HepG2 (cell line): ENCODE results near the gene DNAJC19. TPM values are rescaled to one million over a fixed set of nuclear protein-coding genes. Genes with fewer than 3 reads are reported as not detected.
A peak's percentile ranks its signal among the peaks of the same experiment; 100 is the strongest.

ENCODE experiments used
- ATF4 ChIP-seq, 2 experiments: fragments of 450-650 bp in 1 of 2; sonication (generic) in 1 of 2; formaldehyde crosslinking; IDR thresholded peaks; 2 replicates each; pipeline versions ENCODE4 v1.5.0 to v1.8.0; 2020 to 2022; ENCODE audit warnings: mild to moderate bottlenecking in 1 of 2, missing genetic modification reagents in 1 of 2
- FOXC1 ChIP-seq: sonication (generic); formaldehyde crosslinking; IDR thresholded peaks from 2 replicates; pipeline ENCODE4 v1.8.0; 2022; ENCODE audit warnings: mild to moderate bottlenecking, missing genetic modification reagents, borderline replicate concordance
- GPN1 ChIP-seq: sonication (generic); formaldehyde crosslinking; IDR thresholded peaks from 2 replicates; pipeline ENCODE4 v1.5.1; 2020; ENCODE audit warnings: missing genetic modification reagents, borderline replicate concordance
- HNF4G ChIP-seq, 2 experiments: sonication (generic) in 1 of 2; formaldehyde crosslinking in 1 of 2; IDR thresholded peaks; 2 replicates each; pipeline versions ENCODE4 v1.4.0 to v1.6.1; 2011 to 2020; ENCODE audit warnings: borderline replicate concordance in 2 of 2, low read depth in 2 of 2, mild to moderate bottlenecking in 2 of 2, low read length in 1 of 2, missing genetic modification reagents in 1 of 2, moderate library complexity in 1 of 2
- HOXA3 ChIP-seq: sonication (generic); formaldehyde crosslinking; IDR thresholded peaks from 2 replicates; pipeline ENCODE4 v1.5.0; 2020; ENCODE audit warnings: missing genetic modification reagents
- MIXL1 ChIP-seq: IDR thresholded peaks from 2 replicates; pipeline ENCODE4 v1.6.1; 2016
- NCOA1 ChIP-seq: sonication (generic); formaldehyde crosslinking; IDR thresholded peaks from 2 replicates; pipeline ENCODE4 v1.9.0; 2021; ENCODE audit warnings: missing genetic modification reagents
- ONECUT2 ChIP-seq: sonication (generic); formaldehyde crosslinking; IDR thresholded peaks from 2 replicates; pipeline ENCODE4 v1.4.0; 2020; ENCODE audit warnings: missing genetic modification reagents
- SETDB1 ChIP-seq: sonication (generic); formaldehyde crosslinking; IDR thresholded peaks from 2 replicates; pipeline ENCODE4 v1.5.1; 2020; ENCODE audit warnings: missing genetic modification reagents, mild to moderate bottlenecking, borderline replicate concordance
- SMYD3 ChIP-seq: sonication (generic); formaldehyde crosslinking; IDR thresholded peaks from 2 replicates; pipeline ENCODE4 v1.8.1; 2023; ENCODE audit warnings: mild to moderate bottlenecking, missing genetic modification reagents
- SNAI1 ChIP-seq: sonication (generic); formaldehyde crosslinking; IDR thresholded peaks from 2 replicates; pipeline ENCODE4 v1.5.0; 2020; ENCODE audit warnings: mild to moderate bottlenecking, missing genetic modification reagents, borderline replicate concordance
- SOX6 ChIP-seq, 2 experiments: fragments of 450-650 bp in 1 of 2; sonication (generic) in 1 of 2; formaldehyde crosslinking in 1 of 2; IDR thresholded peaks; 2 replicates each; pipeline versions ENCODE4 v1.4.0 to v1.6.1; 2017 to 2020; ENCODE audit warnings: antibody characterized with exemption in 1 of 2, mild to moderate bottlenecking in 1 of 2, missing genetic modification reagents in 1 of 2
- SP2 ChIP-seq: sonication (generic); formaldehyde crosslinking; IDR thresholded peaks from 2 replicates; pipeline ENCODE4 v1.5.1; 2020; ENCODE audit warnings: mild to moderate bottlenecking, missing genetic modification reagents
- TCF7 ChIP-seq: sonication (generic); IDR thresholded peaks from 2 replicates; pipeline ENCODE4 v1.6.1; 2016; ENCODE audit warnings: antibody characterized with exemption, low read depth
- TCF7L2 ChIP-seq: IDR thresholded peaks from 2 replicates; pipeline ENCODE4 v1.6.1; 2011; ENCODE audit warnings: mild to moderate bottlenecking, low read depth, low read length, moderate library complexity
- TSC22D2 ChIP-seq: sonication (generic); formaldehyde crosslinking; IDR thresholded peaks from 2 replicates; pipeline ENCODE4 v1.5.1; 2020; ENCODE audit warnings: missing genetic modification reagents, mild to moderate bottlenecking, borderline replicate concordance
- U2AF1 ChIP-seq: fragments of 200-400 bp; formaldehyde crosslinking; optimal IDR thresholded peaks from 2 replicates; pipeline ENCODE3; 2017; ENCODE audit warnings: mild to moderate bottlenecking, low read depth, low read length
- ZFP36L2 ChIP-seq: sonication (generic); formaldehyde crosslinking; IDR thresholded peaks from 2 replicates; pipeline ENCODE4 v1.4.0; 2020; ENCODE audit warnings: missing genetic modification reagents
- ZGPAT ChIP-seq: IDR thresholded peaks from 2 replicates; pipeline ENCODE4 v1.6.1; 2016; ENCODE audit warnings: mild to moderate bottlenecking
- ZMYM4 ChIP-seq: sonication (generic); formaldehyde crosslinking; IDR thresholded peaks from 2 replicates; pipeline ENCODE4 v1.8.1; 2023; ENCODE audit warnings: mild to moderate bottlenecking, missing genetic modification reagents
- ZNF160 ChIP-seq: sonication (generic); formaldehyde crosslinking; IDR thresholded peaks from 2 replicates; pipeline ENCODE4 v1.8.0; 2022; ENCODE audit warnings: mild to moderate bottlenecking, inconsistent platforms, missing genetic modification reagents
- ZNF205 ChIP-seq: IDR thresholded peaks from 2 replicates; pipeline ENCODE4 v1.6.1; 2018; ENCODE audit warnings: missing biosample characterization, missing genetic modification reagents
- ZNF232 ChIP-seq: sonication (generic); formaldehyde crosslinking; IDR thresholded peaks from 2 replicates; pipeline ENCODE4 v1.4.0; 2020; ENCODE audit warnings: missing genetic modification reagents, borderline replicate concordance
- ZNF235 ChIP-seq: sonication (generic); formaldehyde crosslinking; IDR thresholded peaks from 2 replicates; pipeline ENCODE4 v1.8.1; 2023; ENCODE audit warnings: mild to moderate bottlenecking, missing genetic modification reagents, borderline replicate concordance
- ZNF256 ChIP-seq: sonication (generic); formaldehyde crosslinking; conservative IDR thresholded peaks from 2 replicates; pipeline ENCODE4 v1.4.0; 2020; ENCODE audit warnings: missing genetic modification reagents
- ZNF350 ChIP-seq: sonication (generic); formaldehyde crosslinking; IDR thresholded peaks from 2 replicates; pipeline ENCODE4 v1.4.0; 2020; ENCODE audit warnings: mild to moderate bottlenecking, low read depth, missing genetic modification reagents, borderline replicate concordance
- ZNF556 ChIP-seq: sonication (generic); formaldehyde crosslinking; IDR thresholded peaks from 2 replicates; pipeline ENCODE4 v1.4.0; 2020; ENCODE audit warnings: mild to moderate bottlenecking, missing genetic modification reagents, borderline replicate concordance
- ZNF557 ChIP-seq: sonication (generic); formaldehyde crosslinking; IDR thresholded peaks from 2 replicates; pipeline ENCODE4 v1.4.0; 2020; ENCODE audit warnings: missing genetic modification reagents
- polyA plus RNA-seq, 8 experiments: library from polyadenylated mRNA; depleted of rRNA in 3 of 8; stranded (reverse) in 7 of 8; unstranded in 1 of 8; fragments of >200 nt; fragmentation: Illumina TruSeq in 4 of 8; extraction: Trizol in 4 of 8; gene quantifications; 2 replicates each; pipeline versions ENCODE4 v1.2.1 to v1.2.3, GENCODE V29; 2011 to 2016; ENCODE audit warnings: low read depth in 4 of 8, missing spikeins in 1 of 8, mixed read lengths in 1 of 8; ENCODE audit not compliant: insufficient read depth in 1 of 8
- total RNA-seq, 5 experiments: library from RNA; depleted of rRNA; stranded (reverse); fragments of >200 nt; fragmentation: Illumina TruSeq; extraction: Trizol; gene quantifications; 2 replicates each; pipeline ENCODE4 v1.2.3, GENCODE V29; 2016; ENCODE audit warnings: low read depth in 1 of 5

The DNAJC19 gene
- total and polyA plus RNA-seq, 2 of the 13 experiments (the other 11 are each of a cell fraction or from before 2014, with no cell fraction given), result 51.1 to 75.8 TPM

- TF ChIP-seq TSC22D2, result no peak
- TF ChIP-seq ZNF205 (CRISPR knock-in tag), result no peak; the same call in 1 of the 2 replicates
- peak; percentile 76 for TF ChIP-seq MIXL1 (CRISPR knock-in tag)
- no peak for TF ChIP-seq SOX6 (IDR thresholded peaks at IDR 0.05)
- peak; percentile 81 for TF ChIP-seq SOX6 (CRISPR knock-in tag; IDR thresholded peaks at IDR 0.05)
- no peak for TF ChIP-seq SETDB1 (CRISPR knock-in tag)
- no peak for TF ChIP-seq ZFP36L2 (CRISPR knock-in tag)
- peak; percentile 83 for TF ChIP-seq ZNF160 (CRISPR knock-in tag)
- TF ChIP-seq GPN1 (CRISPR knock-in tag), result no peak
- TF ChIP-seq ZGPAT (CRISPR knock-in tag), result 0 out of 2 replicates have a peak, but pooled peaks have one; percentile 68
- TF ChIP-seq TCF7, result no peak
- TF ChIP-seq ONECUT2, result no peak
- TF ChIP-seq ATF4 (CRISPR knock-in tag; IDR thresholded peaks at IDR 0.05), result peak in 1 of 2 experiments; percentile 90; a peak in 2 of 4 replicates
- TF ChIP-seq ZMYM4, result peak; percentile 90
- peak; percentile 80; the same call in 1 of the 2 replicates for TF ChIP-seq SMYD3 (CRISPR knock-in tag)
- TF ChIP-seq FOXC1 (CRISPR knock-in tag), result peak; percentile 54; the same call in 1 of the 2 replicates
- peak; percentile 93 for TF ChIP-seq HOXA3 (CRISPR knock-in tag)
- TF ChIP-seq ZNF556 (CRISPR knock-in tag), result peak; percentile 83; the same call in 1 of the 2 replicates
- TF ChIP-seq SNAI1, result peak; percentile 78; the same call in 1 of the 2 replicates
- TF ChIP-seq U2AF1, result peak; percentile 75
- peak; percentile 85; the same call in 1 of the 2 replicates for TF ChIP-seq ZNF232 (CRISPR knock-in tag)
- peak; percentile 83 for TF ChIP-seq ZNF350
- 0 out of 2 replicates have a peak, but pooled peaks have one; percentile 18 for TF ChIP-seq ZNF256 (CRISPR knock-in tag)
- no peak for TF ChIP-seq ZNF557 (CRISPR knock-in tag)
- TF ChIP-seq HNF4G (IDR thresholded peaks at IDR 0.05; ENCODE audit: borderline replicate concordance, low read depth, low read length), result no peak
- TF ChIP-seq HNF4G (CRISPR knock-in tag; IDR thresholded peaks at IDR 0.05; ENCODE audit: borderline replicate concordance, low read depth), result peak; percentile 23; the same call in 1 of the 2 replicates
- TF ChIP-seq NCOA1, result no peak
- peak; percentile 68 for TF ChIP-seq SP2 (CRISPR knock-in tag)
- no peak for TF ChIP-seq TCF7L2
- TF ChIP-seq ZNF235, result no peak; the same call in 1 of the 2 replicates
Observed at GRCh38 chr3:180989291-180990163, at the start of gene DNAJC19 (continued).
